ENCODE results near the gene CYFIP1. TPM values are rescaled to one million over a fixed set of nuclear protein-coding genes. Genes with fewer than 3 reads are reported as not detected.

Gene CYFIP1
- total RNA-seq, 1 experiment from 2014 or later: 79.2 TPM

DNA sequence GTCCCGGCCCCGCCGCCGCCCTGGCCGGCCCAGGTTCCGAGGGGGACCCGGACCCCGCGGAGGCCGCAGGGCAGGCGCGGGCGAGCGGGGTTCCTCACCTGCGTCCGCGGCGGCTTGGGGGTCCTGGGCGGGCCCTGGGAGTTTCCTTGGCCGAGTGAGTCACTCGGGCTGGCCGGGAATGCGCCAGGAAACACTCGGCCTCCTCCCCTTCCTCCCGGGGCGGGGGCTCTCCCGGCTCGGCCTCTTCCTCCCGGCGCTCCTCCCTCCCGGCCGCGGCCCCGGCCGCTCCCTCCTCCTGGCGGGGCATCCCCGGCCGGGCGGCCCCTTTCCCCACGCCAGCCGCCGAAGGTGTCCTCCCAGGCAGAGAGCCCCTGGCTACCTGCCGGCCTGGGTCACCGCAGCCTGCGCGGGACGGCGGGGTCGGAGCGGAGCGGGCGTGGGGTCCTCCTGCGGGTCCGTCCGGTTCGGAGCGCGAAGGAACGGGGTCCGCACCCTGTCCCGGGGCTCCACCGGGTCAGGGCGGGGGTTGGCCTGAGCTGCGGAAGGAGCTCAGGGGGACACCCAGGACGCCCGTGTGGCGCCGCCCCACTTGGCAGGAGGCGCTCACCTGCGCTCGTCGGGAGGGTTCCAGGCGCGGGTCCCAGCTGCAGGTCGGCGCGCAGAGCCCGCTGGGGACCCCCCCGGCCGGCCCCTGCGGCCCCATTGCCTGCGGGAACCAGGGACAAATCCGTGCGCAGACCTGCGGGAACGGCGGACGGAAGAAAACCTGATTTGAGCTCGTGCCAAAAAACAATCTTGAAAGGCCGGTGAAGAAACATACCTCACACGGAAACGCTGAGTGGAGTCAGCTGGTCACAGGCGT is at the start of gene CYFIP1 (continued):
- TF ChIP-seq, protein P1, sequence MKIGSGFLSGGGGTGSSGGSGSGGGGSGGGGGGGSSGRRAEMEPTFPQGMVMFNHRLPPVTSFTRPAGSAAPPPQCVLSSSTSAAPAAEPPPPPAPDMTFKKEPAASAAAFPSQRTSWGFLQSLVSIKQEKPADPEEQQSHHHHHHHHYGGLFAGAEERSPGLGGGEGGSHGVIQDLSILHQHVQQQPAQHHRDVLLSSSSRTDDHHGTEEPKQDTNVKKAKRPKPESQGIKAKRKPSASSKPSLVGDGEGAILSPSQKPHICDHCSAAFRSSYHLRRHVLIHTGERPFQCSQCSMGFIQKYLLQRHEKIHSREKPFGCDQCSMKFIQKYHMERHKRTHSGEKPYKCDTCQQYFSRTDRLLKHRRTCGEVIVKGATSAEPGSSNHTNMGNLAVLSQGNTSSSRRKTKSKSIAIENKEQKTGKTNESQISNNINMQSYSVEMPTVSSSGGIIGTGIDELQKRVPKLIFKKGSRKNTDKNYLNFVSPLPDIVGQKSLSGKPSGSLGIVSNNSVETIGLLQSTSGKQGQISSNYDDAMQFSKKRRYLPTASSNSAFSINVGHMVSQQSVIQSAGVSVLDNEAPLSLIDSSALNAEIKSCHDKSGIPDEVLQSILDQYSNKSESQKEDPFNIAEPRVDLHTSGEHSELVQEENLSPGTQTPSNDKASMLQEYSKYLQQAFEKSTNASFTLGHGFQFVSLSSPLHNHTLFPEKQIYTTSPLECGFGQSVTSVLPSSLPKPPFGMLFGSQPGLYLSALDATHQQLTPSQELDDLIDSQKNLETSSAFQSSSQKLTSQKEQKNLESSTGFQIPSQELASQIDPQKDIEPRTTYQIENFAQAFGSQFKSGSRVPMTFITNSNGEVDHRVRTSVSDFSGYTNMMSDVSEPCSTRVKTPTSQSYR (CRISPR knock-in tag; IDR thresholded peaks at IDR 0.05): no peak
- no peak for TF ChIP-seq IRF2 (CRISPR knock-in tag; IDR thresholded peaks at IDR 0.05; ENCODE audit: borderline replicate concordance, low read depth)
- TF ChIP-seq FOXK1 (CRISPR knock-in tag; IDR thresholded peaks at IDR 0.05): no peak
- TF ChIP-seq, protein P2, sequence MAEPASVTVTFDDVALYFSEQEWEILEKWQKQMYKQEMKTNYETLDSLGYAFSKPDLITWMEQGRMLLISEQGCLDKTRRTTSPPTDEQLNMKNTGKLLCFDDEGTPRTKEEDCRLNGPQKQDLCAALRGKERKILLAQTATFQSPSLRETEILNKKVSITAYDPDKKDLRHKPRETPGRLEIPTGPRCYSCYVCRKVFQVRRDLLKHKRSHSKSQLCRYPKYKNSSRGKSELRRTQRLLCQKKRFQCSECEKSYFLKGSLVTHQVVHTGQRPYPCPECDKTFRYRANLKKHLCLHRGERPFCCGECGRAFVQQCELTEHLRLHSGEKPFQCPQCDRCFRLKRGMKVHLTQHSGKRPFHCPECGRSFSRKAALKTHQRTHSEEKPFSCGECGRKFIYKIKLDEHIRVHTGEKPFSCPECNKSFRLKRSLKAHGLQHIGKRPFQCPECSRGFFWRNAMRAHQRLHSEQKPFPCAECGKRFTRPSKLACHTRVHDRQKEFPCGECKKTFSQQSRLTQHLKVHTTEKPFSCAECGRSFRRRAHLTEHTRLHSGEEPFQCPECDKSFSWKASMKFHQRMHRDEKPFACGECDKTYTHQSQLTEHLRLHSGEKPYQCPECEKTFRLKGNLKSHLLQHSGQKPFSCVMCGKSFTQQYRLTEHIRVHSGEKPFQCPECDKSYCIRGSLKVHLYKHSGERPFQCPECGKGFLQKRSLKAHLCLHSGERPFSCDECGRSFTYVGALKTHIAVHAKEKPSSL (CRISPR knock-in tag; conservative IDR thresholded peaks at IDR 0.05): no peak
- TF ChIP-seq, protein P3, sequence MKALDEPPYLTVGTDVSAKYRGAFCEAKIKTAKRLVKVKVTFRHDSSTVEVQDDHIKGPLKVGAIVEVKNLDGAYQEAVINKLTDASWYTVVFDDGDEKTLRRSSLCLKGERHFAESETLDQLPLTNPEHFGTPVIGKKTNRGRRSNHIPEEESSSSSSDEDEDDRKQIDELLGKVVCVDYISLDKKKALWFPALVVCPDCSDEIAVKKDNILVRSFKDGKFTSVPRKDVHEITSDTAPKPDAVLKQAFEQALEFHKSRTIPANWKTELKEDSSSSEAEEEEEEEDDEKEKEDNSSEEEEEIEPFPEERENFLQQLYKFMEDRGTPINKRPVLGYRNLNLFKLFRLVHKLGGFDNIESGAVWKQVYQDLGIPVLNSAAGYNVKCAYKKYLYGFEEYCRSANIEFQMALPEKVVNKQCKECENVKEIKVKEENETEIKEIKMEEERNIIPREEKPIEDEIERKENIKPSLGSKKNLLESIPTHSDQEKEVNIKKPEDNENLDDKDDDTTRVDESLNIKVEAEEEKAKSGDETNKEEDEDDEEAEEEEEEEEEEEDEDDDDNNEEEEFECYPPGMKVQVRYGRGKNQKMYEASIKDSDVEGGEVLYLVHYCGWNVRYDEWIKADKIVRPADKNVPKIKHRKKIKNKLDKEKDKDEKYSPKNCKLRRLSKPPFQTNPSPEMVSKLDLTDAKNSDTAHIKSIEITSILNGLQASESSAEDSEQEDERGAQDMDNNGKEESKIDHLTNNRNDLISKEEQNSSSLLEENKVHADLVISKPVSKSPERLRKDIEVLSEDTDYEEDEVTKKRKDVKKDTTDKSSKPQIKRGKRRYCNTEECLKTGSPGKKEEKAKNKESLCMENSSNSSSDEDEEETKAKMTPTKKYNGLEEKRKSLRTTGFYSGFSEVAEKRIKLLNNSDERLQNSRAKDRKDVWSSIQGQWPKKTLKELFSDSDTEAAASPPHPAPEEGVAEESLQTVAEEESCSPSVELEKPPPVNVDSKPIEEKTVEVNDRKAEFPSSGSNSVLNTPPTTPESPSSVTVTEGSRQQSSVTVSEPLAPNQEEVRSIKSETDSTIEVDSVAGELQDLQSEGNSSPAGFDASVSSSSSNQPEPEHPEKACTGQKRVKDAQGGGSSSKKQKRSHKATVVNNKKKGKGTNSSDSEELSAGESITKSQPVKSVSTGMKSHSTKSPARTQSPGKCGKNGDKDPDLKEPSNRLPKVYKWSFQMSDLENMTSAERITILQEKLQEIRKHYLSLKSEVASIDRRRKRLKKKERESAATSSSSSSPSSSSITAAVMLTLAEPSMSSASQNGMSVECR (CRISPR knock-in tag; IDR thresholded peaks at IDR 0.05; ENCODE audit: borderline replicate concordance): peak; percentile 72; the same call in 1 of the 2 replicates
- no peak for TF ChIP-seq FOXJ3 (CRISPR knock-in tag; IDR thresholded peaks at IDR 0.05; ENCODE audit: borderline replicate concordance)
- TF ChIP-seq GTF2I (CRISPR knock-in tag; conservative IDR thresholded peaks at IDR 0.05): no peak
- TF ChIP-seq, protein P4, sequence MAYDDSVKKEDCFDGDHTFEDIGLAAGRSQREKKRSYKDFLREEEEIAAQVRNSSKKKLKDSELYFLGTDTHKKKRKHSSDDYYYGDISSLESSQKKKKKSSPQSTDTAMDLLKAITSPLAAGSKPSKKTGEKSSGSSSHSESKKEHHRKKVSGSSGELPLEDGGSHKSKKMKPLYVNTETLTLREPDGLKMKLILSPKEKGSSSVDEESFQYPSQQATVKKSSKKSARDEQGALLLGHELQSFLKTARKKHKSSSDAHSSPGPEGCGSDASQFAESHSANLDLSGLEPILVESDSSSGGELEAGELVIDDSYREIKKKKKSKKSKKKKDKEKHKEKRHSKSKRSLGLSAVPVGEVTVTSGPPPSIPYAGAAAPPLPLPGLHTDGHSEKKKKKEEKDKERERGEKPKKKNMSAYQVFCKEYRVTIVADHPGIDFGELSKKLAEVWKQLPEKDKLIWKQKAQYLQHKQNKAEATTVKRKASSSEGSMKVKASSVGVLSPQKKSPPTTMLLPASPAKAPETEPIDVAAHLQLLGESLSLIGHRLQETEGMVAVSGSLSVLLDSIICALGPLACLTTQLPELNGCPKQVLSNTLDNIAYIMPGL (CRISPR knock-in tag; IDR thresholded peaks at IDR 0.05): peak; percentile 77

DNA sequence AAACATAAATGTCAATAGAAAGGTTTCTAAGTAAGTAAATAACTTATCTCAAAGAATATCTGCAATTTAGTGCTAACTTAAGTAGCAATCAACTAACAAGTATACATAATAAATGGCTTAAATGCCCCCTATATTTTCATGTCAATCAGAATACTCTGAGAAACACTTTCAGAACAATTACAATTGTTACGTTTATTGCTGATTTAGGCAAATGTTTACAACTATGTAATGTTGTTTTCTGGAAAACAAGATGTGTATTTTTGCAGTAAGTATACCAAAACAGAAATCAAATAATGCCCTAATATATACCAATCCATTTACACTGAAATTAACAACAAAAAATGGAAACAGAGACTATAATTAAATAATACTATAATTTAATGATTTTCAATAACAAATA is 46.0 kb upstream of the CYFIP1 start:
- no peak for ATAC-seq
- CTCF ChIA-PET: no interaction called here
- Mint-ChIP-seq H3K27me3 (ENCODE audit: low read depth) (no peaks in the 10 kb centered on the region), H3K27ac (no peak overlapping the region), H3K9me3 (no peaks in the 10 kb centered on the region), H3K4me1 (no peaks in the 10 kb centered on the region), H3K4me3 (no peak overlapping the region), H3K36me3 (peaks cover 51% of the 10 kb centered on the region)
- POLR2A ChIA-PET: no interaction called here
- no peak for DNase-seq (ENCODE audit: low spot score)
- TF ChIP-seq, protein P5, sequence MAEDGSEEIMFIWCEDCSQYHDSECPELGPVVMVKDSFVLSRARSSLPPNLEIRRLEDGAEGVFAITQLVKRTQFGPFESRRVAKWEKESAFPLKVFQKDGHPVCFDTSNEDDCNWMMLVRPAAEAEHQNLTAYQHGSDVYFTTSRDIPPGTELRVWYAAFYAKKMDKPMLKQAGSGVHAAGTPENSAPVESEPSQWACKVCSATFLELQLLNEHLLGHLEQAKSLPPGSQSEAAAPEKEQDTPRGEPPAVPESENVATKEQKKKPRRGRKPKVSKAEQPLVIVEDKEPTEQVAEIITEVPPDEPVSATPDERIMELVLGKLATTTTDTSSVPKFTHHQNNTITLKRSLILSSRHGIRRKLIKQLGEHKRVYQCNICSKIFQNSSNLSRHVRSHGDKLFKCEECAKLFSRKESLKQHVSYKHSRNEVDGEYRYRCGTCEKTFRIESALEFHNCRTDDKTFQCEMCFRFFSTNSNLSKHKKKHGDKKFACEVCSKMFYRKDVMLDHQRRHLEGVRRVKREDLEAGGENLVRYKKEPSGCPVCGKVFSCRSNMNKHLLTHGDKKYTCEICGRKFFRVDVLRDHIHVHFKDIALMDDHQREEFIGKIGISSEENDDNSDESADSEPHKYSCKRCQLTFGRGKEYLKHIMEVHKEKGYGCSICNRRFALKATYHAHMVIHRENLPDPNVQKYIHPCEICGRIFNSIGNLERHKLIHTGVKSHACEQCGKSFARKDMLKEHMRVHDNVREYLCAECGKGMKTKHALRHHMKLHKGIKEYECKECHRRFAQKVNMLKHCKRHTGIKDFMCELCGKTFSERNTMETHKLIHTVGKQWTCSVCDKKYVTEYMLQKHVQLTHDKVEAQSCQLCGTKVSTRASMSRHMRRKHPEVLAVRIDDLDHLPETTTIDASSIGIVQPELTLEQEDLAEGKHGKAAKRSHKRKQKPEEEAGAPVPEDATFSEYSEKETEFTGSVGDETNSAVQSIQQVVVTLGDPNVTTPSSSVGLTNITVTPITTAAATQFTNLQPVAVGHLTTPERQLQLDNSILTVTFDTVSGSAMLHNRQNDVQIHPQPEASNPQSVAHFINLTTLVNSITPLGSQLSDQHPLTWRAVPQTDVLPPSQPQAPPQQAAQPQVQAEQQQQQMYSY (CRISPR knock-in tag; IDR thresholded peaks at IDR 0.05): no peak
- TF ChIP-seq FOXP1 (CRISPR knock-in tag; IDR thresholded peaks at IDR 0.05; ENCODE audit: borderline replicate concordance): no peak
- TF ChIP-seq, protein P1 (CRISPR knock-in tag; IDR thresholded peaks at IDR 0.05): no peak
- TF ChIP-seq, protein P6, sequence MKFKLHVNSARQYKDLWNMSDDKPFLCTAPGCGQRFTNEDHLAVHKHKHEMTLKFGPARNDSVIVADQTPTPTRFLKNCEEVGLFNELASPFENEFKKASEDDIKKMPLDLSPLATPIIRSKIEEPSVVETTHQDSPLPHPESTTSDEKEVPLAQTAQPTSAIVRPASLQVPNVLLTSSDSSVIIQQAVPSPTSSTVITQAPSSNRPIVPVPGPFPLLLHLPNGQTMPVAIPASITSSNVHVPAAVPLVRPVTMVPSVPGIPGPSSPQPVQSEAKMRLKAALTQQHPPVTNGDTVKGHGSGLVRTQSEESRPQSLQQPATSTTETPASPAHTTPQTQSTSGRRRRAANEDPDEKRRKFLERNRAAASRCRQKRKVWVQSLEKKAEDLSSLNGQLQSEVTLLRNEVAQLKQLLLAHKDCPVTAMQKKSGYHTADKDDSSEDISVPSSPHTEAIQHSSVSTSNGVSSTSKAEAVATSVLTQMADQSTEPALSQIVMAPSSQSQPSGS (CRISPR knock-in tag; IDR thresholded peaks at IDR 0.05; ENCODE audit: borderline replicate concordance, low read depth): no peak
- TF ChIP-seq, protein P7, sequence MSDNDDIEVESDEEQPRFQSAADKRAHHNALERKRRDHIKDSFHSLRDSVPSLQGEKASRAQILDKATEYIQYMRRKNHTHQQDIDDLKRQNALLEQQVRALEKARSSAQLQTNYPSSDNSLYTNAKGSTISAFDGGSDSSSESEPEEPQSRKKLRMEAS (CRISPR knock-in tag; IDR thresholded peaks at IDR 0.05): no peak
- no peak for TF ChIP-seq MXD4 (CRISPR knock-in tag; IDR thresholded peaks at IDR 0.05; ENCODE audit: borderline replicate concordance)

All from WTC11 (cell line).